GM12892 (cell line): Measurements from ENCODE around the gene SLC6A9.

Experiments
- POLR2A ChIP-seq: IDR thresholded peaks from 2 replicates; pipeline ENCODE4 v1.6.1; 2011; ENCODE audit warnings: low read depth, low read length, control low read depth
- POLR2AphosphoS5 ChIP-seq: IDR thresholded peaks from 2 replicates; pipeline ENCODE4 v1.6.1; 2011; ENCODE audit warnings: low read depth, low read length, control low read depth

GRCh38 chr1:44038876-44039657 lies 7.8 kb upstream of the SLC6A9 start:
- no peak for TF ChIP-seq POLR2A
- TF ChIP-seq POLR2AphosphoS5, result no peak
